ENCODE data around the gene PSENEN.

PSENEN gene

DNA sequence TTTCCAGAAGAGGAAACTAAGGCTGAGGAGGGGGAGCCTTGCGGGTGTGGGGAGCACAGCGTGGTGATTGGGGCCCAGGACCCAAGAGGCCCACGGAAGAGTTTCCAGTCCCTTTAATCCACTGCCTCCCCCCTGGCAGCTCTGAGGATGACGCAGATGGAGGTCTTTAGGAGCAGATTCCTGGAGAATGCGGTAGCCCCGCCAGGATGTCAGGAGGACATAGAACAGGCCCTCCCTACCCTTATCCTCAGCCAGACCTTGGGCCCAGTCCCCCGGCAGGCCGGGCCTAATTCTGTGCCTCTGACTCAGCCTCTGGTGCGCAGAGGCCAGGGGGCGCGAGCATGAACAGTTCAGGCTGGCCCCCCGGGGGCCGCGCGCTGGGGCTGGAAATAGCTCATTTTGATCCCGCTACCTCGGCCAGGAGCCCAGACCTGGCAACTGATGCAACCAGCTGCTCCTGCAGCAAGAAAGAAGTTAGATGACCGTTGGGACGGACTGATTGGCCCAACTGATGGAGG, 11.8 kb downstream of the PSENEN start:
- TF ChIP-seq TAF1 (IDR thresholded peaks at IDR 0.05; ENCODE audit: borderline replicate concordance, insufficient read depth, low read length) (no peak), POLR2AphosphoS5 (IDR thresholded peaks at IDR 0.05; ENCODE audit: low read depth, low read length) (0 out of 2 replicates have a peak, but pooled peaks have one; percentile 14), FOXP2 (optimal IDR thresholded peaks at IDR 0.05; ENCODE audit: borderline replicate concordance, extremely low read depth, extremely low read length, insufficient read depth) (no peak), SIN3A (IDR thresholded peaks at IDR 0.05; ENCODE audit: borderline replicate concordance, insufficient read depth, low read length) (no peak)
- TF ChIP-seq, protein P1, sequence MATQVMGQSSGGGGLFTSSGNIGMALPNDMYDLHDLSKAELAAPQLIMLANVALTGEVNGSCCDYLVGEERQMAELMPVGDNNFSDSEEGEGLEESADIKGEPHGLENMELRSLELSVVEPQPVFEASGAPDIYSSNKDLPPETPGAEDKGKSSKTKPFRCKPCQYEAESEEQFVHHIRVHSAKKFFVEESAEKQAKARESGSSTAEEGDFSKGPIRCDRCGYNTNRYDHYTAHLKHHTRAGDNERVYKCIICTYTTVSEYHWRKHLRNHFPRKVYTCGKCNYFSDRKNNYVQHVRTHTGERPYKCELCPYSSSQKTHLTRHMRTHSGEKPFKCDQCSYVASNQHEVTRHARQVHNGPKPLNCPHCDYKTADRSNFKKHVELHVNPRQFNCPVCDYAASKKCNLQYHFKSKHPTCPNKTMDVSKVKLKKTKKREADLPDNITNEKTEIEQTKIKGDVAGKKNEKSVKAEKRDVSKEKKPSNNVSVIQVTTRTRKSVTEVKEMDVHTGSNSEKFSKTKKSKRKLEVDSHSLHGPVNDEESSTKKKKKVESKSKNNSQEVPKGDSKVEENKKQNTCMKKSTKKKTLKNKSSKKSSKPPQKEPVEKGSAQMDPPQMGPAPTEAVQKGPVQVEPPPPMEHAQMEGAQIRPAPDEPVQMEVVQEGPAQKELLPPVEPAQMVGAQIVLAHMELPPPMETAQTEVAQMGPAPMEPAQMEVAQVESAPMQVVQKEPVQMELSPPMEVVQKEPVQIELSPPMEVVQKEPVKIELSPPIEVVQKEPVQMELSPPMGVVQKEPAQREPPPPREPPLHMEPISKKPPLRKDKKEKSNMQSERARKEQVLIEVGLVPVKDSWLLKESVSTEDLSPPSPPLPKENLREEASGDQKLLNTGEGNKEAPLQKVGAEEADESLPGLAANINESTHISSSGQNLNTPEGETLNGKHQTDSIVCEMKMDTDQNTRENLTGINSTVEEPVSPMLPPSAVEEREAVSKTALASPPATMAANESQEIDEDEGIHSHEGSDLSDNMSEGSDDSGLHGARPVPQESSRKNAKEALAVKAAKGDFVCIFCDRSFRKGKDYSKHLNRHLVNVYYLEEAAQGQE (IDR thresholded peaks at IDR 0.05; ENCODE audit: insufficient read depth in 1 of 2, low read depth in 2 of 2, low read length in 2 of 2), result 0 out of 4 replicates have a peak, but pooled peaks of 1 of the 2 experiments have one; percentile 9

DNA sequence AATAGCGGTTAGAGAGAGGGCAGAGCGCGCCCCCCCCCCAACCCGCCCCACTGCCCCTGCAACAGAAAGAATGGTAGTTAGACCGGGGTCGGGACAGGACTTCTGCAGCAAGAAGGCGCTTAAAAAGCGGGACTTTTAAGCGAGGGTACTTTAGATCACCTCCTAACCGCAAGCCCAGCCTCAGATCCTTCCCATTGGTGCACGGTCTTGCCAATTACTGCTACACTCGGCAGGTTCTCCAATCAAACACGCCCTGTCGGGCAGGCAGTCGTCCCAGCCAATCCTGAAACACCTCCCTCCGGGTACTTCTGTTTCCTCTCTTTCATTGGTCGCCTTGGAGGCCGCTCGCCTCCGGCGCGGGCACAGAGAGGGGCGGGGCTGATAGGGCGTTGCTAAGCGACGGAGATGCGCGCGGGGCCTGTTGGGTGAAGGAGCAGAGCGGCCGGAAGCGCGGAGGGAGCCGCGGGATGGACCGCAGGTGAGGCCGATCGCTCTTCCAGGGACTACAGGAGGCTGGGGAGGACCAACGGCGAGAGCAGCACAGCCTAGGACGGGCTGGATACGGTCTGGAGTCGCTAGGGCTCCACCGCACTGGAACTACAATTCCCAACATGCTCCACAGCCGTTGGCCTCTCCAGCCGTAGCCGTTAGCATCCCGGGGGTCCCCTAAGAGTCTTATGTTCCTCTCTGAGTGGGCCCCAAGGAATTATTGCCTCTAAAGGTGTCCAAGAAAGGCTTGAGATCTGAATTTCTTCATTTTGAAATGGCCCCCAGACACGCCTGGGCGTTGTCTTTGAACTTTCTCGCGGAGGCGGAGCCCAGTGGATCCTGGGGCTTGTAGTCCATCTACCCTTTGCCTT, 12.5 kb downstream of the PSENEN start, which contains the start of gene PROSER3:
TSS of gene PROSER3 (plus strand) at position 428 of the 860 bp plus-strand sequence. CDS start at position 468, 40 bp downstream.
- TF ChIP-seq POLR2AphosphoS5 (IDR thresholded peaks at IDR 0.05; ENCODE audit: low read depth, low read length), result peak; percentile 79
- TF ChIP-seq TAF1 (IDR thresholded peaks at IDR 0.05; ENCODE audit: borderline replicate concordance, insufficient read depth, low read length), result peak; percentile 79; the same call in 1 of the 2 replicates
- peak; percentile 42 for TF ChIP-seq FOXP2 (optimal IDR thresholded peaks at IDR 0.05; ENCODE audit: borderline replicate concordance, extremely low read depth, extremely low read length, insufficient read depth)
- TF ChIP-seq, protein P1 (IDR thresholded peaks at IDR 0.05; ENCODE audit: insufficient read depth in 1 of 2, low read depth in 2 of 2, low read length in 2 of 2), result 0 out of 4 replicates have a peak, but pooled peaks of 1 of the 2 experiments have one; percentile 1
- no peak for TF ChIP-seq SIN3A (IDR thresholded peaks at IDR 0.05; ENCODE audit: borderline replicate concordance, insufficient read depth, low read length)

DNA sequence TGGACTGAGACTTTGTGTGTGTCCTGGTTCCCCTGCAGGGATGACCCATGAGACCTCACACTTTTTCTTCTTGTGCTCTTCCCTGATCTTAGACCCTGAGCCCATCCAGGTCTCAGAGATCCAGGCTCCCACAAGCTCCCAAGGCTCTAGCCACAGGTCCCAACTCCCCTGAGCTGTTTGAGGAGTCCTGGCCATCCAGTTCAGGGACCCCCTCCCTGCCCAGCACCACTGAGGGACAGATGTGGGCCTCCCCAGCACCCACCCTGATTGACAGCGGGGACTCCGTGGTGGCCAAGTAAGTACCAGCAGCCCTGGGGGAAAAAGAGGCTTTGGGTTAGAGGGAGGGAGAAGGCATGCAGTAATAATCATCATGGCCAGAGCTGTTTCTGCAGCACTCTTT, 14.2 kb downstream of the PSENEN start:
- no peak for TF ChIP-seq SIN3A (IDR thresholded peaks at IDR 0.05; ENCODE audit: borderline replicate concordance, insufficient read depth, low read length)
- TF ChIP-seq, protein P1 (IDR thresholded peaks at IDR 0.05; ENCODE audit: insufficient read depth in 1 of 2, low read depth in 2 of 2, low read length in 2 of 2), result no peak
- TF ChIP-seq FOXP2 (optimal IDR thresholded peaks at IDR 0.05; ENCODE audit: borderline replicate concordance, extremely low read depth, extremely low read length, insufficient read depth), result no peak
- no peak for TF ChIP-seq POLR2AphosphoS5 (IDR thresholded peaks at IDR 0.05; ENCODE audit: low read depth, low read length)
- TF ChIP-seq TAF1 (IDR thresholded peaks at IDR 0.05; ENCODE audit: borderline replicate concordance, insufficient read depth, low read length), result no peak

DNA sequence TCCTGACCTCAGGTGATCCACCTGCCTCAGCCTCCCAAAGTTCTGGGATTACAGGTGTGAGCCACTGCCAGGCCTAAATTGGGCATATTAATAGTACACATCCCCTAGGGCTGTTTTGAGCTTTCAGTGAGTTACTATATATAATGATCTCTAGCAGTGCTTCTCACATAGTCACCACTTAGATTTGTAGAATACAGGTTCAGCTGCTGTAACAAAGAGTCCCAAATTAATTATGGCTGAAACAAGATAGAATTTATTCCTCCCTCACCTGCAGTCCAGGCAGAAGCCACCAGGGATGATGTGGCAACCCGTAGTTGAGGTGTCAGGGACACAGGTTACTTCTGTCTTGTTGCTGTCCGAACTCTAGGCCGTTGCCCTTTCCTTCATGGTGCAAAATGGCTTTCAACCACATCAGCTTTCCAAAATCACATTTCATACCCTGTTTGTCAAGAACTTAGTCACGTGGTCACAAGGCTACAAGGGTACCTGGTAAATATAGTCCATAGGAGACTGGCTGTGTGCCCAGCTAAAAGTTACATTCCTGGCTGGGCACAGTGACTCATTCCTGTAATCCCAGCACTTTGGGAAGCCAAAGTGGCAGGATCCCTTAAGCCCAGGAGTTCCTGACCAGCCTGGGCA, 15.4 kb downstream of the PSENEN start:
- TF ChIP-seq TAF1 (IDR thresholded peaks at IDR 0.05; ENCODE audit: borderline replicate concordance, insufficient read depth, low read length) (no peak), SIN3A (IDR thresholded peaks at IDR 0.05; ENCODE audit: borderline replicate concordance, insufficient read depth, low read length) (no peak), POLR2AphosphoS5 (IDR thresholded peaks at IDR 0.05; ENCODE audit: low read depth, low read length) (no peak), FOXP2 (optimal IDR thresholded peaks at IDR 0.05; ENCODE audit: borderline replicate concordance, extremely low read depth, extremely low read length, insufficient read depth) (no peak)
- TF ChIP-seq, protein P1 (IDR thresholded peaks at IDR 0.05; ENCODE audit: insufficient read depth in 1 of 2, low read depth in 2 of 2, low read length in 2 of 2), result no peak
